Adipose tissue (tissue), 3 donors: ENCODE measurements around the gene MRC2. TPM values are rescaled to one million over a fixed set of nuclear protein-coding genes. Genes with fewer than 3 reads are reported as not detected.

Experiments
- H3K27ac ChIP-seq: one replicate; pipeline ENCODE4 v1.5.1; 2013; ENCODE audit warnings: low read depth, low read length
- WGBS, 3 donors: extraction: QIAGEN DNeasy Blood & Tissue Kit; methylation state at CpG; one replicate each; pipeline ENCODE4 v1.1.7; 2013; 5-methylcytosine and 5-hydroxymethylcytosine counted together
- polyA plus RNA-seq, 3 donors: library from polyadenylated mRNA; stranded (reverse); fragments of 200-250 nt; gene quantifications; one replicate each; pipeline ENCODE4 v1.2.3, GENCODE V29; 2013
- donor health status: healthy with polysubstance abuse.
- donor health status: Bipolar disorder and iron deficiency.
- donor health status: healthy.

The MRC2 gene
- polyA plus RNA-seq, 3 donors = 4.1 to 52.2 (median 14.5) TPM

DNA sequence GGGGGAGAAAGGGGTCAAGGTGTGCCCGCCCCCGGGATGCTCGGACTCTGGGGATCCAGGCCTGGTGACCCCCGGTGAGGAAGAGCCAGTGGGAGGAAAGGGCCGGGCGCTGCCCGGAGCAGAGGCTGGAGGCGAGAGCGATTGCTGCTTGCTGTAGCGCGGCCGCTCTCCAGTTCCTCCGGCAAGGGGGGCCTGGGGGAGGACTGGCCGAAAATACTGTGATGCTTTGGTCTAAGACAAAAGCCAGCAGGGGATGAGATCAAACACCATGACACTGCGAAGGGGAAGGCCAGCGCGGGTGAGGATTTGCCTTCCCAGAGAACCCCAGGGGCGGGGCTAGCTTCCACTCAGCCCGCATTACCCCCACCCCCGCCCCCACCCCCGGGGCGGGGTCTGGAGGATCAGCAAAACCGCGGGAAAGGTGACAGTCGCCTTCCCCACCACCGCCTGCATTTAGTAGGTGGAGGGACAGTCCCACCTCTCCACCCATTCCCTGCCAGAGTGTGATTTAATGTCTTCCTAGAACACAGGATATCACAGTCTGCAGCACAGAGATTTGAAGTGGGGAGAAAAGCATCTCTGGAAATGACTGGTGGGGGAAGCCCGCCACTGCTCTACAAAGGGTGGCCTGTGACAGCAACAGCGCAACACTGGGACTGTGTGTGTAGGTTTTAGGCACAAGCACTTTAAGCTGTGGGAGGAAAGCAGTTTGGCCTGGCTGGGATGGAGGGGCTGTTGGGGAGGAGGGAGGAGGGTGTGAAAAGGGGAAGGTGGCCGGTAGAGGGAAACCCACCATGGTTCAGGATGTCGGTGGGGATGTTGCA, 25.7 kb downstream of the MRC2 start:
- no peak overlapping the region for H3K27ac ChIP-seq
- 1 to 5% (median 1%) methylated on average over 30 of the region's 30 CpGs for WGBS, 3 donors

DNA sequence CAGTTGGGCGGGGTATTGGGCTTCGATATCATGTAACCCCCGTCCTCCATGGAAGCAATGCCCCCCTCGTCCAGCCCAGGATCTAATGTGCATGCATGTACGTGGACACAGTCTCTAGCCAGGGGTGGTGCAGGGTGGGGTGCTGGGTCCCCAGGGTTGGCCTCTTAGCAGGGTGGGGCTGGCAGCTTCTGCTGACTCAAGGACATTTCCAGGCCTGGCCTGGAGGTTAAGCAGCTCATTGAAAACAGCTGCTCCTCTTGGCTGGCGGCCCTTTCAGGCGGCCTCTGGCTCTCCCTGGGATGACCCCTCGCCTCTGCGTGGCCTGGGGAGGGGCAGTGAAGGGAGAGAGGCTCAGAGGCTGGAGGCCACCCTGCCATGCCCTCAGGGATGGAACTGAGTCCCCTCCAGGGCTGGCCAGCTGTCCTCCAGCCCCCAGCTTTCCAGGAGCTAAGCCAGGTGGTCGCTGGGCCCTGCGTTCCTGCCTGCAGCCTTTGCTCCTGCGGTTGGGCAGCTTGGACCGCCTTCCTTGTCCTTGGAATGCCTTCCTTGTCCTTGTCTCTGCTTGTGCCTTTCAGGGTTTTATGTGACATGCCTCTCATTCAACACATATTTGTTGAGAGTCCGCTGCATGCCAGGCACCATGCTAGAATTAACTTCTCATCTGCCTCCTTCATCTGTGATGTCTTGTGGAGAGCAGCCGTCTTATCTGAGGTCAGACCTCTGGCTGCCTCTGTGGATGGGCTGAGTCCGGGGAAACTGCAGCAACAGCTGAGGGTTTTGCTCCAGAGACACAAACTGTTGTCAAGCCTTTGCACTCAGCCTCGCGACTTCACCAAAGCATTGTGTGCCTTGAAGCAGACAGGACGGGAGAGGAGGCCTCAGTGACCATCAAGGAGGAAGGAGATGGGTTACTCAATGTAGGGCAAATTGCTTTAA, 26.6 kb downstream of the MRC2 start:
- H3K27ac ChIP-seq = no peak overlapping the region
- WGBS, 3 donors = 28 to 51% (median 33%) methylated on average over 19 of the region's 19 CpGs

DNA sequence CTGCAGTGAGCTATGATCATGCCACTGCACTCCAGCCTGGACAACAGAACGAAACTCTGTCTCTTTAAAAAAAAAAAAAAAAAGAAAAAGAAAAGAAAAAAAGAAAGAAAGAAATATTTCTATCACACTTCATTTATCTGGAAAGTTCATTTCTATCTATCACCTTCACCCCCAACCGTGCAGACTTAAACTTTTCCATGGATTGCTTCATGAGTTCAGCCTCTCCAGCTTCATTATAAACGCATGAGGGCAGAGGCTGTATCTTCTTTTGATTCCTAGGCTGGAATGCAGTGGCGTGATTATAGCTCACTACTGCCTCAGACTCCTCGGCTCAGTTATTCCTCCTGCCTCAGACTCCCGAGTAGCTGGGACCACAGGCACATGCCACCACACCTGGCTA, 28.2 kb downstream of the MRC2 start:
- H3K27ac ChIP-seq = no peak overlapping the region
- 83 to 84% (median 84%) methylated on average over 6 of the region's 6 CpGs for WGBS, 3 donors

DNA sequence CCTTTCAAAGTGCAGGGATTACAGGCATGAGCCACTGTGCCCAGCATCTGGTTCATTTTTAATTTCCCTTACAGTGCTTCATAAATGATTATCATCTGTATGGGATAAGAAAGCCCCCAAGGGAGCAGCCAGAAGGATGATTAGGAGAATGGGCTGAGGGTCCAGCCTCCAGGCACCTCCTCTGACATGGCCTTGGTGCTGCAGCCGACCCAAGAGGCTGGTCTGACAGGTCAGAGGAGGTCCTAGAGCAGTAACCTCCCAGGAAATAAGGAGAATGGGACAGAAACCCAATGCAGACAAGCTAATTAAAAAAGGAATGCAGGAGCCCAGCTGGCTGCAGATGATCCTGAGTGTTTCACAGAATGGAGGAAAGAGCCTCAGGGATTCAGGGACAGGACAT, 29.0 kb downstream of the MRC2 start:
- 44 to 82% (median 78%) methylated on average over 1 of the region's 1 CpG for WGBS, 3 donors
- no peak overlapping the region for H3K27ac ChIP-seq

DNA sequence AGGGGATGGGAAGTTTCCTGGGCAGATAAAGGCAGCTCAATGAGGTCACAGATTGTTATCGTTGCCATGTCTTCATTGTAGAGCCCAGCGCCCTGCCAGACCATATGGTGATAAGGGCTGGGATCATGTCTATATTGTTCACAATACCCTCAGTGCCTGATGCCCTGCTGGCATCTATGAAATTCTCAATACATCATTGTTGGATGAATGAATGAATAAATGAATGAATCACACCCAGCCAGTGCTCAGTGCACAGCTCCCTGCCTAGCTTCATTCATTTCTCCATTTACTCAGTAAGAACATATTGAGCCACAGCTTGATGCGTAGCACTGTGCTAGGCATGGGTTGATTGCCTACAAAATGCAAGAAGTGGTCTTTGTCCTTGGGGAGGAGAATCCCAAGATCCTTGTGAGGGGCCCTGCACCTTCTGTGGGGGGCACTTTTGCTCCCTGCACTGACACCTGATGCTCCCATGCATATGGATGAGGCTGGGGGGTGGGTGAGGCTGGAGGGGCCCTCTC, 29.7 kb downstream of the MRC2 start:
- H3K27ac ChIP-seq = no peak overlapping the region
- WGBS, 3 donors = 85 to 92% (median 87%) methylated on average over 3 of the region's 3 CpGs

DNA sequence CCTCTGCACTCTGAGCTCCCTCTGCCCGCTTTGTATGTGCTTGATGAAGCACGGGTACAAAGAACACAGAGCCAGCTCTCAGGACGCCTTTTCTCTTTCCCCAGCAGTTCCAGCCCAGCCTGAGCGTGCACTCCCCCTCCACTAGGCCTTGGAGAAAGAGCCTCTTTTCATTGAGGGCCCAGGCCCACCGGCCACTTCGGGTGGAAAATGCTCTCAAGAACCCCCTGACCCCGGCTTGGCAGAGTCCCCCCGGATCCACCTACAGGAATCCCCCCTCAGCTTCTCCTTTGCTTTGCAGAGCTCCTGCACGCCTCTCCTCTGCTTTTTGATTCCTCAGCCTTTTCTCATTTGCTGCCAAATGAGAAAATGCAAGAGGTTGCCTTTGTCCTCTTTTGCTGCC, 30.2 kb downstream of the MRC2 start:
- WGBS, 3 donors = 67 to 85% (median 72%) methylated on average over 9 of the region's 9 CpGs
- no peak overlapping the region for H3K27ac ChIP-seq

DNA sequence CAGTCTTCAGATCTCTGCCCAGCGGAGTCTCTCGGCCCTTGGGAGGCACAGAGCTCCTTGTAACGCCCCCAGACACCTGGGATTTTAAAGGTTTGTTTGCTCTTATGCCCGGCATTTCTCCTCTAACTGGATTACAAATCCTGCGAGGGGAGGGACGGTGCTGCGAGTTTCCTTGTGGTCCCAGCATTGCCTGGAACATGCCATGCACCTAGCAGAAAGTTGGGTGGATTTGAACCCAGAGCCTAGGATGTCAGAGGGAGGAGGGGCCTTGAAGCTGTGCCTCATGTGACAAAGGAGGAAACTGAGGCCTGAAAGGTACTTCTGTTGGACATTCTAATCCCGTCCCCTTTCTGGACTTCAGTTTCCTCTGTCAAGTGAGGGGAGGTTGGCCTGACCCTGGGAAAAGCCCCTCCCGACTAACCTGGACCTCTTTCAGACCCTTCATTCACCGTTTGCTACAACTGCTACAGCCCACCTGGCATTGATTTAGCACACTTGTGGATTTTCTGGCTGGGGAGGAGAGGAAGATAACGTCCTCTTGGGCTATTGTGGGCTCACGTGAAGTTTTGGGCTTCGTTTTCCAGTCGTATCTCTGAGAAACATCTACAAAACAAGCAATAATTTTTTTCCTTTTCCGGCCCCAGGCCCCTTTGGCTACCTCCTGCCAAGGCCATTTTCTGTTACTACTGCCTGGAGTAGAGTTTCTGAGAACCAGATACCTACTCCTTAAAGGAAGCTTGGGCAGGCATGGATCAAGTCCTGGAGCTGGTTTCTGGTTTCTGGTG, 30.9 kb downstream of the MRC2 start:
- WGBS, 3 donors = 63 to 72% (median 66%) methylated on average over 15 of the region's 15 CpGs
- no peak overlapping the region for H3K27ac ChIP-seq

DNA sequence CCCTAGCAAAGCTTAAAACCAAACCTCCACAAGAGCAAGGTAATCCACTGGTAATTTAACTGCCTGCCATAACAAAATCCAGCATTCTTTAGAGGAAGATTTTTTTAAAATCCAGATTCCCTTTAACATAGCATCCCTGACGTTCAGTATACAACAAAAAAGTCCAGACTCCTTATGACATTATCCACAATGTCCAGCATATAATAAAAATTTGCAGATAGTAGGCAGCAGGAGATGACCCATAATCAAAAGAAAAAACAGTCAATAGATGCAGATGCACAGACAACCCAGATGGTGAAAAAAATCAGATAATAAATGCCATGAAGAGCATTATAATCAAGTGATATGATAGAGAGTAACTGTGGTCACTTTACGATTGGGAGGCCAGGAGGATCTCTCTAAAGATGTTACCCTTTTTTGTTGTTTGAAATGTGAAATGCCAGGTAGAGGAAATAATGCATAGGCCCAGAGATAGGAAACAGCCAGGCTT, 33.2 kb downstream of the MRC2 start:
- H3K27ac ChIP-seq = no peak overlapping the region
- WGBS, 3 donors = 83 to 98% (median 97%) methylated on average over 2 of the region's 2 CpGs

DNA sequence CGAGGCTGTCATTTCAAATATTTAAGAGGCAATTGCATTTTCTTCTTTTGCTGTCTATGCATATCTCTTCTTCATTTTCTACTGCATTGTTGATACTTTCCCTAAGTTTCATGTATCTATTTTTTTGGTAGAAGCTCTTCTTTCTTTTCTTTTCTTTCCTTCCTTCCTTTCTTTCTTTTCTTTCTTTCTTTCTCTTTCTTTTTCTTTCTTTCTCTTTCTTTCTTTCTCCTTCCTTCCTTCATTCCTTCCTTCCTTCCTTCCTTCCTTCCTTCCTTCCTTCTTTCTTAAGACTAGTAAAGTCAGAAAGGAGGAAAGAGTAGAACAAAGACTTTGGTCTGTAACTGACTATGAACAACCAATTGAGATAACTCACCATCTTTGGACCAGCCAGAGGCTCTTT, 33.9 kb downstream of the MRC2 start:
- 93 to 100% (median 97%) methylated on average over 1 of the region's 1 CpG for WGBS, 3 donors
- no peak overlapping the region for H3K27ac ChIP-seq

DNA sequence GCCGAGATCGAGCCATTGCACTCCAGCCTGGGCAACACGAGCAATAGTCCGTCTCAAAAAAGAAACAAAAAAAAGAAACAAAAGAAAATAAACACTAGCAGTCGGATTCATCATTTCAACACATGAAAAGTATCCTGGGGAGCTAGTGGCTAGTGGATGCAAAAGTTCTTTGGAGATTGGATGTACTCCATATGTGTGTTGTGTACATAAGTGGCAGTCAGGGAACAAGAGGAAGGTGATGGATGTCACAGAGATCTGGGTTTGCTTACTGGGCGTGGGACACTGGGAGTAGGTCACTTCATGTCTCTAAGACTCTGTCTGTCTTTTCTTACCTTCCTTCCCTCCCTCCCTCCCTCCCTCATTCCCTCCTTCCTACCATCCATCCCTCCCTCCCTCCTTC, 35.4 kb downstream of the MRC2 start:
- H3K27ac ChIP-seq = no peak overlapping the region
- WGBS, 3 donors = 79 to 89% (median 89%) methylated on average over 6 of the region's 6 CpGs

DNA sequence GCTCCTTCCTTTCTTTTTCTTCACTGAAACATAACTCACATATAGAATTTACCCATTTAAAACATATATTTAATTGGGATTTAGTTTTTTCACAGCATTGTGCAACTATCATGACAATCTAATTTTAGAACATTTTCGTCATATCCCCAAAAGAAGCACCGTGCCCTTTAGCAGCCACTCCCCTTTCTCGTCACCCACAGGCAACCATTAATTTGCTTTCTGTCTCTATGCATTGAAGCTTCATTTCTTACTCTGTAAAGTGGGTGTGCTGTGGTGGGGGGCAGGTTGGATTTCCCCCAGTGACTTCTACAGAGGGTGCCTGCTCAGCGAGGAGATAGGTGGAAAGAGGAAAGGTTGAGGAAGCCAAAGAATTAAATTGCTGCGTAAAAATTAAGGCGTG, 35.8 kb downstream of the MRC2 start:
- H3K27ac ChIP-seq = no peak overlapping the region
- WGBS, 3 donors = 53 to 83% (median 65%) methylated on average over 6 of the region's 6 CpGs

DNA sequence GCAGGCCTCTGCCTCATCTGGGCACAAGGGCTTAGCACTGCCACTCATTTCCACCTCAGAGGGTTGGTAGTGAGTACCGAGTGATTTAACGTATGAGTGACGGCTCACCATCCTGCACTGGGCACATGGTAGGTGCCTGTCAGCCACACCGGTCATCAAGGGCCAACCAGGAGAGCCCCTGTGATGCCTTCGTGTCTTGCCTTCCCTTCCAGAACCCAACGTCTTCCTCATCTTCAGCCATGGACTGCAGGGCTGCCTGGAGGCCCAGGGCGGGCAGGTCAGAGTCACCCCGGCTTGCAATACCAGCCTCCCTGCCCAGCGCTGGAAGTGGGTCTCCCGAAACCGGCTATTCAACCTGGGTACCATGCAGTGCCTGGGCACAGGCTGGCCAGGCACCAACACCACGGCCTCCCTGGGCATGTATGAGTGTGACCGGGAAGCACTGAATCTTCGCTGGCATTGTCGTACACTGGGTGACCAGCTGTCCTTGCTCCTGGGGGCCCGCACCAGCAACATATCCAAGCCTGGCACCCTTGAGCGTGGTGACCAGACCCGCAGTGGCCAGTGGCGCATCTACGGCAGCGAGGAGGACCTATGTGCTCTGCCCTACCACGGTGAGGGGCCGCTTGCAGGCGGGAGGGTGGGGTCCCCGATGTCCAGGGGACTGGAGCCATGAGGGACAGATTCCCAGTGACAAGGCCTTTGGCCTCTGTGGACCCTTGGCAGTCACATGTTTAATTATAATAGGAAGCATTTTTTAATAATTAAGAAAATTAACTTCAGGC, 37.1 kb downstream of the MRC2 start:
- no peak overlapping the region for H3K27ac ChIP-seq
- WGBS, 3 donors = 88 to 95% (median 91%) methylated on average over 25 of the region's 25 CpGs

DNA sequence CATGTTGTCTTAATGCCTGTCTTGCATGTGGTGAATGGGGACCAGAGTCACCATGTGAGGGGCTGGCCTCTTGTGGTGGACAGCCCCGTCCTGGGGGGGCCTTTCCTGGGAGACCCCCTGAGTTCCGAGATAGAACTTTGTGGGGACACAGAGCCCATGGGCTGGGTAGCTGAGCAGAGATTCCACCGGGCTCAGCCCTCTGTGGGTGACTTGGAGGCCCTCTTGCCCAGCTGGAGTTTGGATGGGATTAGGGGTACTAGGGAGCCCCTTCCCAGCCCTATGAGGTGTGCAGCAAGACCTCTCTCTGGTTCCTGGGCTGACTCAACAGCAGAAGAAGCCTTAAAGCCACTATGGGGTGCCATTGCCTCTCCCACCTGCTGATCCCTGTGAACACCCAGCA, 38.1 kb downstream of the MRC2 start:
- 88 to 94% (median 91%) methylated on average over 3 of the region's 3 CpGs for WGBS, 3 donors
- H3K27ac ChIP-seq = no peak overlapping the region

DNA sequence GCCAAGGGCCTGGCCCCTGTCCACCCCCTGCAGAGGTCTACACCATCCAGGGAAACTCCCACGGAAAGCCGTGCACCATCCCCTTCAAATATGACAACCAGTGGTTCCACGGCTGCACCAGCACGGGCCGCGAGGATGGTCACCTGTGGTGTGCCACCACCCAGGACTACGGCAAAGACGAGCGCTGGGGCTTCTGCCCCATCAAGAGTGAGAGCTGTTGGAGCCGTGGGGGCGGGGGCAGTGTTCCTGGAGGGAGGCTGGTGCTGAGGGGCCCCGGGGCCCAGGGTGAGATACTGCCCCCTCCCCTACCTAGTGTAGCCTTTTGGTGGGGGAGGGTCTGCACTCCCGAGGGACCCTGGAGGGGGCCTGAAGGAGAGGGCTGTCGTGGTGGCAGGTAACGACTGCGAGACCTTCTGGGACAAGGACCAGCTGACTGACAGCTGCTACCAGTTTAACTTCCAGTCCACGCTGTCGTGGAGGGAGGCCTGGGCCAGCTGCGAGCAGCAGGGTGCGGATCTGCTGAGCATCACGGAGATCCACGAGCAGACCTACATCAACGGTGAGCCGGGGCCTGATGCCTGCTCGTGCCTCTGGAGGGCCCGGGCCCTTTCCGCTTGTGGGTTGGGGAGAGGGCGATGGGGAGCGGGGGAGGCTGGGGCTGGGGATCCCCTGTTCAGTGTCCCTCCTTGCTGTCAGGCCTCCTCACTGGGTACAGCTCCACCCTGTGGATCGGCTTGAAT, 38.8 kb downstream of the MRC2 start:
- no peak overlapping the region for H3K27ac ChIP-seq
- 82 to 91% (median 89%) methylated on average over 30 of the region's 30 CpGs for WGBS, 3 donors

DNA sequence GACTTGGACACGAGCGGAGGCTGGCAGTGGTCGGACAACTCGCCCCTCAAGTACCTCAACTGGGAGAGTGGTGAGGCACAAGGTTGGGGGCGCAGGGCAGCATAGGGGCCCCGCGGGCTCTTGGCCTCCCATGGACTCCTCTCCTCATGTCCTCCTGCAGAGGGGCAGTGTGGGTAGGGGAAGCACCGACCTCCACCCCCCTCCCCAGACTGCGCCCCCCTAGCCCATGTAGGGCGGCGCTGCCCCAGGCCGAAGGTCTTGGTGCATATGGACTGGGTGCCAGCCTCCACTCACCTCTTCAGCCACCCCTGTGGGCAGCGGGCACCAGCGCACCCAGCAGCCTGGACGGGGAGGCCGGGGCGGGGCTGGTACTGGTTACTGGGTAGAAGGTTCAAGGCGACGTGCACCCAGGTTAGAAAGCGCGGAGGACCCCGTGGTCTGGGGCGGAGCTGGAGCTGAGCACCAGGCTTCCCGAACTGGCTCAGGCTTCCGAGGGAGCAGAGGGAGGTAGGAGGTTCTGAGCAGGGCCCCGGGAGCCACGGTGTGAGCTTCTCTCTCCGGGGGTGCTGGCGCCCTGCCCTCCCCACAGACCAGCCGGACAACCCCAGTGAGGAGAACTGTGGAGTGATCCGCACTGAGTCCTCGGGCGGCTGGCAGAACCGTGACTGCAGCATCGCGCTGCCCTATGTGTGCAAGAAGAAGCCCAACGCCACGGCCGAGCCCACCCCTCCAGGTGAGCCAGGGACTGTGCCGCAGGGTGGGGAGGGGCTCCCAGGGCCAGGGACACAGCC, 39.5 kb downstream of the MRC2 start:
- H3K27ac ChIP-seq = no peak overlapping the region

DNA sequence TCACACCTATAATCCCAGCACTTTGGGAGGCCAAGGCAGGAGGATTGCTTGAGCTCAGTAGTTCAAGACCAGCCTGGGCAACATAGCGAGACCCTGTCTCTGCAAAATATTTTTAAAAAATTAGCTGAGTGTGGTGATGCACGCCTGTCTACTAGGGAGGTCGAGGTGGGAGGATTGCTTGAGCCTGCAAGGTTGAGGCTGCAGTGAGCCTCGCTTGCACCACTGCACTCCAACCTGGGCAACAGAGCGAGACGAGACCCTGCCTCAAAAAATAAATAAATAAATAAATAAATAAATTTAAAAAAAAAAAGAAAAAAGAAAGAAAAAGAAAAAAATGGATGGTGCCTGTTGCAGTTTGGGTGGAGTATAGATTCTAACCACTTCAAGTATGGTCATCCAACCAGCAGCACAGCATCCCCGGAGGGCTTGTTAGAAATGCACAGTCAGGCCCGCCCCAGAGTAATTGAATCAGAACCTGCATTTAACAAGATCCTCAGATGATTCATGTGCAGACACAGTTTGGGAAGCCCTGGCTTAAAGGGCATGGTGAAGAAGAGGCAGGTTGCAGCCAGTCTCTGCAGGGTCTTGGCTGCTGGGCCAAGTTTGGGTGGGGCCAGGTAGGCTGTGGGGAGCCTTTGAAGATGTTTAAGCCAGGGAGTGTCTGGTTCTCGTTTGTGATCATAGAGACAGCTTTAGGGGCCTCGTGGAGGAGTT, 40.8 kb downstream of the MRC2 start:
- H3K27ac ChIP-seq = no peak overlapping the region
- WGBS, 3 donors = 75 to 82% (median 81%) methylated on average over 10 of the region's 10 CpGs

More for the DNA sequence above, 39.5 kb downstream of the MRC2 start:
- WGBS, 3 donors = 88 to 94% (median 92%) methylated on average over 40 of the region's 40 CpGs
